Activated CD4-positive, CD25-positive, alpha-beta regulatory T cell (primary cell): ENCODE measurements around the gene MRE11.
"Not testable (repeated sequence)": the region's sequence is repeated elsewhere in the genome, so short reads cannot be mapped to it uniquely, and the experiment has no call there.

Source experiments
- DNase-seq, 4 experiments: peaks; one replicate each; lab custom pipeline; 2025; lab: John Stamatoyannopoulos, UW

Gene MRE11

DNA sequence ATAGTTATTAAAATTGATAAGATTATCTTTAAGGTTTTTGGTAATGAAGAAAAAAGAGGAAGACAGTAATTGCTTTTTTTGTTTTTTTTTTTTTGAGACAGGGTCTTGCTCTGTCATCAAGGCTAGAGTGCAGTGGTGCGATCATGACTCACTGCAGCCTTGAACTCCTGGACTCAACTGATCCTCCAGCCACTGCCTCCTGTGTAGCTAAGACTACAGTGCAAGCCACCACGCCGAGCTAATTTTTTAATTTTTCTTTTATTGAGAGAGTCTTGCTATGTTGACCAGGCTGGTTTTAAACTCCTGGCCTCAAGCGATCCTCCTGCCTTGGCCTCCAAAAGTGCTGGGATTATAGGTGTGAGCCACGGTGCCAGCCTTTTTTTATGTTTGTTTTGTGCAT is 12.9 kb upstream of the MRE11 start:
- not testable (repeated sequence) for DNase-seq

DNA sequence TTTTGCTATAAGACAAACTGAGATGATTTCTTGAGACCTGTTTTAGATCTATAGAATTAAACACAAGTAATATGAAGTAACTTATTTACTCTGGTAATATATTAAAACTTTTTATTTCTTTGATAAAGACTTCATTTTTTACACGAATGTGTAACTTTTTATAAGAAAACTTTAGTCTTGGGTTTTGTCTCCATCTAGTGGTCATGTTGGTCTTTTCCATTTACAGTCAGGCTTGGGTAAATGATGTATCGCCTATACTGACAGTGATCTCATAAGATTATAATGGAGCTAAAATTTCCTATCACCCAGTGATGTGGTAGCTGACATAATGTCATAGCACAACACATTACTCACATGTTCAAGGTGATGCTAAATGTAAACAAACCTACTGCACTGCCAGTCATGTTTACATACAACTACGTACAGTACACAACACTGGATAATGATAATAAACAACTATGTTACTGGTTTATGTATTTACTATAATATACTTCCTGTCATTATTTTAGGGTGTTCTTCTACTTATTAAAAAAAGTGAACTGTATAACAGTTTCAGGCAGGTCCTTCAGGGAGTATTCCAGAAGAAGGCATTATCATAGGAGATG is 11.1 kb upstream of the MRE11 start:
- no peak for DNase-seq

DNA sequence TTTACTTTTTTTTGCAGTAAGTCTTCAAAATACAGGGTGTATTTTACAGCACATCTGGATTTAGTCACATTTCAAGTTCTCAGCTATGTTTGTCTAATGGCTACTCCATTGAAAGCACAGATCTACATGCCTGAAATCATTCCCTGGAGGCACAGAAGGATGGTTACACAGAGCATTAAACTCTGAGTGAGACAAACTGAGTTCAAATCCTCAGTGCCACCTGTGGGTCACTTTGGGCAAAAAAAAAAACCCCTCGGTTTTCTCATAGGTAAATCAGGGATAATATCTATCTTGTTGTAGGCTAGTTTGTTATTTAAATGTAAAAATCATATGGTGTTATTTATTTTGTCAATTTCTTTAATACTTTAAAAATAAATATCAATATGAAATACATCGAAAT is 7.9 kb upstream of the MRE11 start:
- DNase-seq = no peak

- no peak for DNase-seq
Measured at GRCh38 chr11:94500181-94500580, 6.5 kb upstream of the MRE11 start.

- no peak for DNase-seq
Measured at GRCh38 chr11:94494126-94494680, 559 bp upstream of the MRE11 start.

DNA sequence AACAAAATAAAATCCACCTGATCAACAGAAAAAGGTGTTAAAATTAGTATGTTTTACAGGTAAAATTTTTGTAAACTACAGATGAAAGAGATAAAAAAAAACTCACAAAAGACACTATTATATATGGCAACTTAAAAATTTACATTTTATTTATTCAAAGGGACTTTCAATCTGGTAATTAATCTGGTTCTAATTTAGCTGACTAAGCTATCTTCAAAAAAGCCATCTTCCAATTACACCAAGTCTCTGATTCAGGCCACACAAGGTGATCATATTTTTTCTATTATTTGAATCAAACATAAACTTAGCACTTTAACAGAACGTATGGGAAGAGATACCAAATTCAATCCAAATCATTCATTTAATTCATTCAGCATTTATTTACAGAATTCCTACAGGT is 7.6 kb downstream of the MRE11 start:
- no peak for DNase-seq

DNA sequence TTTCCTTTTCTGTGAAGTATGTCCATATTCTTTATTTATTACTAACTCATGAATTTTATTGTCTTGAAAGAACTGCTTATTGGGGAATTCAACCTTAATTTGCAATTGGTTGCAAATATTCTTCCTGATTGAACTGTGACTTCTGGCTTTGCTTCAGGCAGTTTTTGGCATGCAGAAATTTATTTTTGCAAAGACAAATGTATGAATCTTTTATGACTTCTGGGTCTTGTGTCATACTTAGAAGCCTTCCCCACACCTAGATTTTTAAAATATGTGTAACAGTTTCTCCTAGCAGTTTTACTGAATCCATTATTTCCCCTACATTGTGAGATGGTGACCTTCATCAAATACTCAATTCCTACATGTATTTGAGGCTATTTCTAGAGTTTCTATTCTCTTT is 12.3 kb downstream of the MRE11 start:
- DNase-seq = no peak

DNA sequence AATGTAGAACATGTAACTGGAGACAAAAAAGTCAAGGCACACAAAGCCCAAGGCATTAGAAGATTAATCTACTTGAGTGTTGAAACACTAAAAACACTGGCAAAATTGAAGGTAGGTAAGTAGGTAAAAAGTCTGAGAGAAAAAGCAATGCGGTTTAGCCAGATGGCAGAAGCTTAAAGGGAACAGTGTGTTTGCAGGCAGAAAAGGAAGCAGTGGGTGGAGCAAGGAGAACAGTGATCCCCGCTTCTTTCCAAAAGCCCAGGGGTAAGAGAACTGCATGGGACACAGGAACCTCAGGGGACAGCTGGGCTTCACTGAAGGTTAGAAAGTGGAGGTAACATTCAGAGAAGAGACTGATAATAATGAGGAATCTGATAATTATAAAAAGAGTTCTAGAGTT is 16.0 kb downstream of the MRE11 start:
- DNase-seq = no peak

- DNase-seq = no peak
Measured at GRCh38 chr11:94472916-94473799, 20.5 kb downstream of the MRE11 start.

DNA sequence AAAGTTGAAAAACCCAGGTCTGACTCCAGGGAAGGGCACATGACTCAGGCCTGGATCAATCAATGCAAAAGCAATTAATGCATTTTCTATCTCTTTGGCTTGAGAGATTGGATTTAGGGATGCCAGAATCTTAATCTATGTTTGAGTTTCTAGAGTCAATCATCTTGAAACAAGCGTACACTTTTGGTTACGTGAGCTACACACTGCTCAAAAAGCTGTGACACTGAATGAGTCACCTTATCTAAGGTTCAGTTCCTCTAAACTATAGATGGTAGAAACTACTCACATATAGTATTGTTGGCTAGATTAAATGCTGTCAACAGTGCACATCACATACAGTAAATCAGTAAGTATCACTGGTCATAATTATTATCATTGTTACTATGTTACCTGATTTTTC is 24.2 kb downstream of the MRE11 start:
- DNase-seq = no peak

GRCh38 chr11:94459576-94459975 is 34.1 kb downstream of the MRE11 start:
- DNase-seq = no peak

DNA sequence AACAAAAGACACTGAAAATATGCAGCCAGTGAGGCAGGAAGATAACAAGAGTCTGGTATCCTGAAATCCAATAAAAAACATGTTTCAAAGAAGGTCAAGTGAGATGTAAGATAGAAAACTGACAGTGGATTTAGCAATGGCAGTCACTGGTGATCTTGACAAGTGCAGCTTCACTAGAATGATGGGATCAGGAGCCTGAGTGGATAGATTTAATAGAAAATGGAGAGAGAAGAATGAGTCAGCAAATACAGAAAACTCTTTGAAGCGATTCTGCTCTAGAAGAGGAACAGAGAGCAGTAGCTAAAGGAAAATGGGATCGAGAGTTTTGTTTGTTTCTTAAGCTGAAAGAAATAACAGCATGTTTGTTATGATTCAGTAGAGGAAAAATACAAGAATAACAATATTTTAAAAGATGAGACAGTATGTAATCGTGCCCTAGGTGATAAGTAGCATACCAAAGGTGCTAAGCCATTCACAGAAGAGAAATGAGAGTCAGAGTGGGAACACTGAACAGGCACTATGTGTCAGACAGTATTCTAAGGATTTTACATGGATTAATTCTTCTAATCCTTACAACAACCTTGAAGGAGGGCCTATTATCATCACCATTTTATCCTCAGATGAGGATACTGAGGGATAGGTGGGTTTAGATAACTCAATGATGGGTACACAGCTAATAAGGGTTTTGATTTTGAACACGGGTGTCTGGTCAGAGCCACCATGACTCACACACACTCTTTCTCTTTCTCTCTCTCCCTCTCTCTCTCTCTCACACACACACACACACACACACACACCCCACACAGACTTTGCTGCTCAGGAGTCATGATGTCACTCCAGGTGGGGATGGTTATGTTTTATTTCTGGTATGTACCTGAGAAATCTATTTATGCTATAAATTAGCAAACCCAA is 36.3 kb downstream of the MRE11 start:
- DNase-seq = no peak

DNA sequence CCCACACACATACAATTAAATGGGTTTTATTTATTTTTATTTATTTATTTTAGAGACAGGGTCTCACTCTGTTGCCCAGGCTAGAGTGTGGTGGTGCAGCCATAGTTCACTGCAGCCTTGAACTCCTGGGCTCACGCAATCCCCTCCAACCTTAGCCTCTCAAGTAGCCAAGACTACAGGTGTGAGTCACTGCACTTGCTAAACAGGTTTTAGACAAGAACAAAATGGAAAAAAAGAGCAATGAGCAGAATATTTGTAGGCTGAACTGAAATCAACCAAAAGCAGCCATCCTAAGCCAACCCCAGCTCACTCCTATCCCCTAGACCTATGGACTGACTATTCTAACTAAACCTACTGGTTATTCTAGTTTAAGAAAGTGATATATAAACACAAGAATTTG is 37.8 kb downstream of the MRE11 start:
- no peak for DNase-seq

- DNase-seq = no peak
Measured at GRCh38 chr11:94454301-94454700, 39.3 kb downstream of the MRE11 start.

GRCh38 chr11:94452988-94453387 is 40.7 kb downstream of the MRE11 start:
- DNase-seq = no peak

DNA sequence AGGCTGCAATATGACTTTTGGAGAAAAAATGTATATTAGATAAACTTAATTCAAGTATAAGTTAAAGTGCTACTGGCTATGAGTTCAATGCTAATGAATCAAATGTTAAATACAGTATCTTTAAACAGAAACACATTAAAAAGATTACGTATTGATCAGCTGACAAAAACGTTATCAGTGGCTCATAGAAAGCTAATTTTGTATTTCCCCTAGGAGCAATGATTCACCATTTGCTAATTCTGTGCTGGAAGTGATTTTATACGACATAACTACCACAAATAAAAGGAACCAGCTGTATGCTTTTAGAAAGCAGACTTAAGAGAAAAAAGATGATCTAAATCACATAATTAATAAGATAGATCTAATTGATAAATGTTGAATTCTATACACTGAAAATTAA is 43.6 kb downstream of the MRE11 start:
- DNase-seq = no peak

GRCh38 chr11:94449437-94449836 is 44.2 kb downstream of the MRE11 start:
- DNase-seq = no peak

- DNase-seq = no peak
Measured at GRCh38 chr11:94449029-94449428, 44.6 kb downstream of the MRE11 start.

DNA sequence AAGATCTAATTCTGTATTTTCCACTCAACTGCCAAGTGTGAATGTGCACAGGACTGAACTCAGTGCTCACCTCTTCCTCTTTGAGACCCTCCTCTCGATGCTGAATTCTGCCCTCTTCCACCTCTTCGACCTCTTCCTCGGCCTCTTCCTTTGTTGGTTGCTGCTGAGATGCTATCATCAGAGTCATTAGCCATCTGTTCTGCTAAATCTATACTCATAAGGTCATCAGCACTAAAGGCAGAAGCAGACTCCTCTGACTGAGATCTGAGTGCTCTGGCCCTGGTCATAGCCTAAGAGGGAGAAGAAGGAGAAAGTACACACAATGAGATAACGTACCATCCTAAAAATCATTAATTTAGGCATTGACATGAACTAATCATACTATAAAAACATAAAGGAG is 46.5 kb downstream of the MRE11 start:
- no peak for DNase-seq

- no peak for DNase-seq
Measured at GRCh38 chr11:94445641-94446040, 48.0 kb downstream of the MRE11 start.

DNA sequence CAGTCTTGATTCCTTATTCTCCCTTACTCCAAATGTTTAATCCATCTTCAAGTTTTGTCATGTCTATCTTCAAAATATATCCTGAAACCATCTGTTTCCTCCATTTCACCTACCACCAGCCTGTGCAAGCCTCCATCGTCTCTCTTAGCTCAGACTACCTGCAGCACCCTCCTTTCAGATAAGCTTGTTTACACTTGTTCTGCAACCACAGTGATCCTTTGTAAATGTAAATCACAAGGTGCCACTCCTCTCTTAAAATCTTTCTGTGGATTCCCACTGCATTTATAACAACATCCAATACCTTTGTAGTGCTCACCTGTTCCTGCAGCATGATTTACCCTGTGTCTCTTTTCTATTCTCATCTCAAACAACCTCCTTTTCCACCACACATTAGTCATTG is 60.6 kb downstream of the MRE11 start:
- no peak for DNase-seq

- no peak for DNase-seq
Measured at GRCh38 chr11:94424662-94425061, 69.0 kb downstream of the MRE11 start.
